ENCODE measurements around the gene DPH5.
A peak's percentile ranks its signal among the peaks of the same experiment; 100 is the strongest.
"Not testable (repeated sequence)": the region's sequence is repeated elsewhere in the genome, so short reads cannot be mapped to it uniquely, and the experiment has no call there.

The DPH5 gene, protein sequence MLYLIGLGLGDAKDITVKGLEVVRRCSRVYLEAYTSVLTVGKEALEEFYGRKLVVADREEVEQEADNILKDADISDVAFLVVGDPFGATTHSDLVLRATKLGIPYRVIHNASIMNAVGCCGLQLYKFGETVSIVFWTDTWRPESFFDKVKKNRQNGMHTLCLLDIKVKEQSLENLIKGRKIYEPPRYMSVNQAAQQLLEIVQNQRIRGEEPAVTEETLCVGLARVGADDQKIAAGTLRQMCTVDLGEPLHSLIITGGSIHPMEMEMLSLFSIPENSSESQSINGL

DNA sequence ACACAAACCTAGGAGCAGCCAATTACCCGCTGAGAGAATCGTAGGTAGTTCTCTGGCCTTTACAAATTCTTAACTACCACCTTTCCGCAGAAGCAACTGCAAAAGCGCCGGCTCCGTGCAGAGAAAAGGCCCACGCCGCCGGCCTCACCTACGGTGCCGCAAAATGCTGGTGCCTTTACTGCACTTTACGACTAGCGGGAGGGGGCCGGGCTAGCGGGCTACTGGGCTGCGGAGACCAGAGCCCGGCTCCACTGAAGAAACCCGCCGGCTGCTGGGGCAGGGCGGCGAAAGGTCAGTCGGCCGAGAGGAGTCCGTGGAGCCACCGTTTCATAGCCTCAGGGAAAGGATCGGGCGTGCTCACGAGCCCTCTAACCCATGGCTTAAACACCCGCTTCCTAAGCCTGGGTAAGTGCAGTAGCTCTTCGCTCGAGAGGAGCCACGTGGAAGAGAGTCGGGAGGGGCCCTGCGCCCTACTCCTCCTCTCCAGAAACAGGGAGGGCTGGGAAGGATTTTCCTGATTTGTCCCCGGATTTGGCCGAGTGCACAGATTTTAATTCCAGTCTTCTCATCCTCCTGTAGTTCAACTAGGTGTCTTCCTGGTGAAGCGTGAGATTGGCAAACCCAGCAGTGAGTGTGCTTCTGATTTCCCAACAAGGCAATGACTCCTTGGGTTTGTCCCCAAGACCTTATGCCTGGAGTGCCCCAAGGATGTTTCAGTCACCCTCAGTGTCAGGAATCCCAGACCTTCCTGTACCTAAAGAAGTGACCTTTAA lies at the start of gene DPH5:
DPH5 (minus strand) TSS at position 128 of the 773 bp plus-strand sequence. CDS start 341 bp downstream, outside the sequence.
- TF ChIP-seq, protein P1, sequence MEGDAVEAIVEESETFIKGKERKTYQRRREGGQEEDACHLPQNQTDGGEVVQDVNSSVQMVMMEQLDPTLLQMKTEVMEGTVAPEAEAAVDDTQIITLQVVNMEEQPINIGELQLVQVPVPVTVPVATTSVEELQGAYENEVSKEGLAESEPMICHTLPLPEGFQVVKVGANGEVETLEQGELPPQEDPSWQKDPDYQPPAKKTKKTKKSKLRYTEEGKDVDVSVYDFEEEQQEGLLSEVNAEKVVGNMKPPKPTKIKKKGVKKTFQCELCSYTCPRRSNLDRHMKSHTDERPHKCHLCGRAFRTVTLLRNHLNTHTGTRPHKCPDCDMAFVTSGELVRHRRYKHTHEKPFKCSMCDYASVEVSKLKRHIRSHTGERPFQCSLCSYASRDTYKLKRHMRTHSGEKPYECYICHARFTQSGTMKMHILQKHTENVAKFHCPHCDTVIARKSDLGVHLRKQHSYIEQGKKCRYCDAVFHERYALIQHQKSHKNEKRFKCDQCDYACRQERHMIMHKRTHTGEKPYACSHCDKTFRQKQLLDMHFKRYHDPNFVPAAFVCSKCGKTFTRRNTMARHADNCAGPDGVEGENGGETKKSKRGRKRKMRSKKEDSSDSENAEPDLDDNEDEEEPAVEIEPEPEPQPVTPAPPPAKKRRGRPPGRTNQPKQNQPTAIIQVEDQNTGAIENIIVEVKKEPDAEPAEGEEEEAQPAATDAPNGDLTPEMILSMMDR (conservative IDR thresholded peaks at IDR 0.05; ENCODE audit: low read depth, low read length), result no peak
- peak within 1 kb of the TSS; percentile 65 for H3K4me3 ChIP-seq (ENCODE audit: low read length)
- peak; percentile 73 for DNase-seq (ENCODE audit: low read depth)

DNA sequence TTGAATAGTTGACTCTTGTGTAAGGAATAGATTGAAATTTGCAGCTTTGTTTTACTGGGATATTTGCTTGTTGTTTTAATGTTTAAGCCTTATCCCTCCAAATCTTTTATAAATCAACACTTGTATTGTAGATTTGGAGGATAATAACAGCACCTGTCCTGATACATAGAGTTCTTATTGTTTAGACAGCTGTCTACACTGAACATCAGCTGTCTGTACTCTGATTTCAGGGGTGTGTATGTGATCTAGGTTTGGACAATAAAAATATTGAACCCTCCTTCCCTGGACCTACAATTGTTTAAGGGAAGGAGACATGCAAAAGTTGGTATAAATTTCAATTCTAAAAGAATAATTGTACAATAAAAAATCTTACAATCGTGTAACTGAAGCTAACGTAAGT lies 48.3 kb upstream of the DPH5 start:
- no peak overlapping the region for H3K4me3 ChIP-seq (ENCODE audit: low read length)
- DNase-seq (ENCODE audit: low read depth), result no peak
- TF ChIP-seq, protein P1 (conservative IDR thresholded peaks at IDR 0.05; ENCODE audit: low read depth, low read length), result no peak

DNA sequence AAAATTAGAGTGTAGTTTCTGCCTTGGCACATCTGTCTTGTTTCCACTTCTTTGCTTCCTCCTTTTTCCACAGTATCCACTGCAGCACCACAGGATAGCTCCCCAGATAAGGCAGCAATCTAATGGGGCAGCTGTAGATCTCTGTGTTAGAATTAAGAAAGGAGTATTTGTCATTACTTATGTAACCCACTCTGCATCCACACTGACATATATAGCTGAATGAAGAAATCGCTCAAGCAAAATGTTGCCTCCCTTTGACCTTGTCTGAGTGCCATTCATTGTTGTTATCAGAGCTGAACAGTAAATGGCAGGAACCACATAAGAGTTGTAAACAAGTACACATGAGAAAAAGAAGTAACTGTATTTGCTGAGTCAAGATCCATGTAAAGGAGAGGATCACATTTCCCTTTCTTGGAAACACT lies 45.9 kb upstream of the DPH5 start:
- no peak overlapping the region for H3K4me3 ChIP-seq (ENCODE audit: low read length)
- TF ChIP-seq, protein P1 (conservative IDR thresholded peaks at IDR 0.05; ENCODE audit: low read depth, low read length), result no peak
- DNase-seq (ENCODE audit: low read depth), result no peak

DNA sequence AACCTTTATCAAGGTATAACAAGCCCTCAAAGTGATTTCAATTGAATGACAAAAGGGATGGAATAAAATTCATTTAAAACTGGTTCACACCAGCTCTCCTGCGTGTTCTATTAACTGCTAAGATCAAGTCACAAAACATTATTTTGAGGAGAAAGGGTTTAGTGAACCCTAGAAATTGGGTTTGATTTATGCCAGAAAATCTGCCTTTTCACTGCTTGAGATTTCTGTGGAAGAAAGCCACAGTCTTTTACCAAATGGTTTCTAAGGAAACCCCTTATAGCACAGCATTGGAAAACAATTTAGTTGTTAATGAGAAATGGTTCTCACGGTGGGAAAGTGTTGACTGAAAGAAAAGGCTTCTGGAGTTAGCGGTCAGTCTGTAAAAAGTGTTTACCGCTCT lies 43.6 kb upstream of the DPH5 start:
- no peak overlapping the region for H3K4me3 ChIP-seq (ENCODE audit: low read length)
- TF ChIP-seq, protein P1 (conservative IDR thresholded peaks at IDR 0.05; ENCODE audit: low read depth, low read length), result no peak
- DNase-seq (ENCODE audit: low read depth), result no peak

DNA sequence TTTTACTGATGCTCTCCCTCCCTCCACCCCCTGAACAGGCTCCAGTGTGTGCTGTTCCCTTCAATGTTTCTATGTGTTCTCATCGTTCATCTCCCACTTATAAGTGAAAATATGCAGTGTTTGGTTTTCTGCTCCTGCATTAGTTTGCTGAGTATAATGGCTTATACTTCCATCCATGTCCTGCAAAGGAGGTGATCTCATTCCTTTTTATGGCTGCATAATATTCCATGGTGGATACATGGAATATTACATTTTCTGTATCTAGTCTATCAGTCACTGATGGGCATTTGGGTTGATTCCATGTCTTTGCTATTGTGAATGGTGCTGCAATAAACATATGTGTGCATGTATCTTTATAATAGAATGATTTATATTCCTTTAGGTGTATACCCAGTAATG lies 41.4 kb upstream of the DPH5 start:
- DNase-seq (ENCODE audit: low read depth), result not testable (repeated sequence)

DNA sequence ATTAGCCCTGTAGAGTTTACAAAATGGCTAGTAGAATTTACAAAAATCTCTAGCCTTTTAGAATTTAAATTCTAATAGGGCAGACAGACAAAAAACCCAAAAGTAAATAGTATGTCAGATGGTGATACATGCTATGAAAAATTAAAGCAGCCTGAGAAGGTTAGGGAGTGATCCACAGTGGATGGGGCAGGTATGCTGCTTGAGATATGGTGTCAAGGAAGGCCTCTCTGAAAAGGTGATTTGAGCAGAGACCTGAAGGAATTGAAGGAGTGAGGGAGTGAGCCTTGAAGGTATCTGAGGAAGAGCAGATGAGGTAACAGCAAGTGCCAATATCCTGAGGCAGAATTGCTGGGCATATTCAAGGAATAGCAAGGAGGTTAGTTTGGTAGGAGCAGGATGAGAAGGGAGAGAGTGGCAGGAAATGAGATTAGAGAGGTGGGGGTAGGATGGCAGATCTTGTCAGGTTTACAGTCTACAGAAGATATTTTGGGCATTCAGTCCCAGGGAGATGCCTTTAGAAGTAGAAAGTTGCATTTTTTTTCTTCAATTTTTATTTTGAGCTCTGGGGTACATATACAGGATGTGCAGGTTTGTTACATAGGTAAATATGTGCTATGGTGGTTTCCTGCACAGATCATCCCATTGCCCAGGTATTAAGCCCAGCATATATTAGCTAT lies 40.8 kb upstream of the DPH5 start:
- TF ChIP-seq, protein P1 (conservative IDR thresholded peaks at IDR 0.05; ENCODE audit: low read depth, low read length), result no peak
- H3K4me3 ChIP-seq (ENCODE audit: low read length), result no peak overlapping the region
- no peak for DNase-seq (ENCODE audit: low read depth)

More for the DNA sequence above, 41.4 kb upstream of the DPH5 start:
- H3K4me3 ChIP-seq (ENCODE audit: low read length), result not testable (repeated sequence)

DNA sequence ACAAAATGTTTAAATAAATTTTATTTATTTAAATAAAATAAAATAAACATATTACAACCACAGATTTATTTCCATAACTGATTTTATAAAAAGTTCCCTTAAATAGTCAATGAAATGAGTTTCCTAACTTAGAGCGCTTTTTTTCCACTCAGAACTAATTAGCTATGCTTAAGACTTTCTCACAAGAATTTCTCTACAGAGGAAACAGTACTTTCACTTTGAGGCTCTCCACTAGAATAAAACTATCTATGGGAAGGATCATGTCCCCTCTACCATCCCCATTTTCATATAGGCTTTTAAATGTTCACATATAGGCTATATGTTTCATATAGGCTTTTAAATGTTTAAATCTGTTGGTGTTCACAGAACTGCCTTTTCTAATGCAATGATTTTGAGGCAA lies 40.0 kb upstream of the DPH5 start:
- TF ChIP-seq, protein P1 (conservative IDR thresholded peaks at IDR 0.05; ENCODE audit: low read depth, low read length), result no peak
- no peak overlapping the region for H3K4me3 ChIP-seq (ENCODE audit: low read length)
- DNase-seq (ENCODE audit: low read depth), result no peak
